GM19238 (cell line): ENCODE measurements around the gene EFTUD2.
A peak's percentile ranks its signal among the peaks of the same experiment; 100 is the strongest.

Source experiments
- DNase-seq: peaks from one replicate; pipeline ENCODE4 v3.0.0; 2011; ENCODE audit warnings: low spot score; ENCODE audit not compliant: insufficient read length

The EFTUD2 gene

GRCh38 chr17:44887971-44888954 is 11.0 kb downstream of the EFTUD2 start:
- no peak for DNase-seq

DNA sequence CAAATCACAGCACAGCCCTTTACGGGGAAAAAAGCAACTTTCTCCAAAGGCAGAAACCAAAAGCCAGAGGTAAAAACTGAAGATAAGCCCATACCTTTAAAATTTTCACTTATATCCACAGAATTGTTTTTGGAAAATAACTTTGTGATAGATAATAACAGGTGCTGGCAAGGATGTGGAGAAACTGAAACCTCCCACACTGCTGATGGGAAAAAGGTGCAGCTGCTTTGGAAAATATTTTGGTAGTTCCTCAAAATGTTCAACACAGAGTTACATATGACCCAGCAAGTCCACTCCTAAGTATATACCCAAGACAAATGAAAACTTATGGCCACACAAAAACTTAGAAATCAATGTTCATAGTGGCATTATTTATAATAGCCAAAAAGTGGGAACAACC is 12.2 kb downstream of the EFTUD2 start:
- no peak for DNase-seq

- DNase-seq = no peak
These were observed 14.3 kb downstream of the EFTUD2 start for GRCh38 chr17:44884941-44885340.

- no peak for DNase-seq
These were observed 18.1 kb downstream of the EFTUD2 start for GRCh38 chr17:44881145-44881544.

DNA sequence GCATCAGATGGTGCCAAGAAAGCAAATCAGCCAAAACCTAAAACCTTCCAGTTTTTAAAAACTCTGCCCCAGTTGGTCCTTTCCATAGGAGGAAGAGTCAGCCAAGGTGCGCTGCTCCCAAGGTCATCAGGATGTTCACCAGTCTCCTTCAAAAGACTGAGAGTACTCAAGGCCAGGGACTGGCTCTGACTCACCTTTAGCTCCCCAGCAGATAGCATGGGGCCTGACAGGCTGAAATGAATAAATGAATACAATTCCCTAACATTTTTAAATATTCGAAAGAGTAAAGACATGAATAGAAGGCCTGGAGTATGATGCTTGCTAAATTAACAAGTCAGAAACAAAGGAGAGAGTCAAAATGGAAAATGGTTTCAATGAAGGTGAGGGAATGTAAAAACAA is 19.2 kb downstream of the EFTUD2 start:
- DNase-seq = no peak

DNA sequence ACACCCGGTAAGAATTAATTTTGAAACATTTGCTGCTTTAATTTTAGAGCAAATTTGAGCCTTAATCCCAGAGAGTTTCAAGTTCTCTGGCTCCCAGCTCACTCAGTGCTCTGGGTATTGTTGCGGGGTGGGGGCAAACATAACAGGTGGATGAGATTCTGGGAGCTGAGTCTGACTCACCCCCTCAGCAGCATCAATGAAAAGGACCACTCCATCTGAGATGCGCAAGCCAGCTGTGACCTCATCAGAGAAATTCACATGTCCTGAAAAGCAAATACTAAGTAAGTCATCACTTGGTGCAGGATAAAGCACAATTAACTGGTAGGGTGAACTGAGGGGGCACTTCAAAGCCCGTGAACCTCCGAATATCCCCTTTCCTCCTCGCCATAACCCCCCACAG is 19.9 kb downstream of the EFTUD2 start:
- no peak for DNase-seq

- DNase-seq = no peak
These were observed 20.5 kb downstream of the EFTUD2 start for GRCh38 chr17:44878627-44879221.

DNA sequence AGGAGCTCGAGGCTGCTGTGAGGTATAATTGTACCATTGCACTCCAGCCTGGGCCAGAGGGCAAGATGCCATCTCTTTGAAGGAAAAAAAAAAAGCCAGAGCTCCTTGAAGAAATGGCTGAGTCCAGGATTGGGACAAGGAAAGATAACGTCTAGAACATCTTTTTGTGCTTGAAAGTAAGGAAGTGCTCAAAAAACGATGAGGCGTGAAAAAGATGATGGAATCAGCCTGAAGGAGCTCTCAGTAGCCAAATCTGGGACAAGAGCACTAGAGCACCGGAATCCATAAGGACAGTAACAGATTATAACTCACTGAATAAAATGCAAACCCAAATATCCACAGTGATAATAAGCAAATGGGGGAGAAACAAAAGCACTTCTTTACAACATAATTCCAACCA is 22.1 kb downstream of the EFTUD2 start:
- DNase-seq = no peak

GRCh38 chr17:44875761-44876160 is 23.5 kb downstream of the EFTUD2 start:
- DNase-seq = no peak

DNA sequence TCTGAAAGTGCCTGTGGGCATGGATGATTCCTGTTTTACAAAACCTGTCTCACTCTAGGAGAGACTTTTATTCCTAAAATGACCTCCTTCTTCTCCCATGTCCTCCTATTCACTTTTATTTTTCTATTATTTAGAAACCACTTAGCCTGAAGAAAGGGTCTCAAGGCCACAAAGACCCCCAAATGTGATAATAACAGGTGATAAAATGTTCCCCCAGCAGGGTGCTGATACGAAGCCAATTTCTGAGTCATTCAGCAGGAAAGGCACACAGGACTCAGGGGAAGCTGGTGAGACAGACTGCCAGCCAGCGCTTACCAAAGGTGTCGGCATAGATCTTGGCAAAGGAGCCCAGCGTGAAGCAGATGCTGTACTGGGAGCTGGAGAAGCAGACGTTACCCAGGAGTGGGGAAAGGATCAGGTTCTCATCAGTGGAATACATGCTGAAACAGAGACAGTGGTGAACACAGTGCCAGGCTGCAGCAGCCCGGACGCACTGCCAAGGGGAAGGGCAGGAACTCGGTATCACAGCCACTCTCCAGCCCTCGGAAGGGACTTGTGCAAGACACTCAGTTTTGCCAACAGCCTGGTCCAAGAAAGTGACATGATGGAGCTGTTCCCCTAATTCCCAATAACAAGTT is 27.0 kb downstream of the EFTUD2 start:
- DNase-seq = no peak

DNA sequence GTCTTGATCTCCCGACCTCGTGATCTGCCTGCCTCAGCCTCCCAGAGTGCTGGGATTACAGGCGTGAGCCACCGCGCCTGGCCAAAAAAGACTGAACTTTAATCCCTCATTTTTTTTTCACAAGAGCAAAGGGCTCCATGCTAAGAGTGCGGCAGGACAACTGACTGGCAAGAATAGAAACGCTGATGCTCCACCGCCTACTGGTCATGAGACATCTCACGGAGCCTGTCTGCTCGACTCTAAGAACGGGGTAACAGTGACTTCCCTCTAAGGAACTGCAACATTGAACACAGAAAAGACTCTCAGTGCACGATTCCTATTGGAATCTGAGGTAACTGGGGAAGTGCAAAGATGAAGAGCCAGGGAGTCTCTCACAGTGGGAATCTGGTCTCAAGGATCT is 27.7 kb downstream of the EFTUD2 start:
- no peak for DNase-seq

DNA sequence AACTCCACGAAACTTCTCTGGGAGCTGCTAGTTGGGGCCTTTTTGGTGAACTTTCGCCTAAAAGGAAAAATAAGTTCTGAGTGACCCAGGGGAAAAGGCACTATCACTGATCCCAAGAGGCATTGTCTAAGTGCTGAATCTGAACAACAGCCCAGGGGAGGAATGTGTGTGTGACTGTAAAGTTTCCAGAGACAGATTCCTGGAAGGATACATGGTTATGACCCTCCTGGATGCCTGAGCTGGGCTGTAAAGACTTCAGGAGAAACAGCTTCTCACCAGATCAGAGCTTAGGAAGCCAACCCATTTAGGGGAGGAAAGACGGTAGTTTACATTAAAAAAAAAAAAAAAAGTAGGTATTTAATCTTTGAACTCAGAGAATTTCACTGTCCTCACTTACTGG is 31.4 kb downstream of the EFTUD2 start:
- DNase-seq = no peak

GRCh38 chr17:44865931-44866330 is 33.3 kb downstream of the EFTUD2 start:
- DNase-seq = no peak

GRCh38 chr17:44865231-44865660 is 34.0 kb downstream of the EFTUD2 start:
- peak; percentile 59 for DNase-seq

- no peak for DNase-seq
These were observed 34.4 kb downstream of the EFTUD2 start for GRCh38 chr17:44864831-44865230.

GRCh38 chr17:44863061-44863918 is 36.0 kb downstream of the EFTUD2 start:
- no peak for DNase-seq

DNA sequence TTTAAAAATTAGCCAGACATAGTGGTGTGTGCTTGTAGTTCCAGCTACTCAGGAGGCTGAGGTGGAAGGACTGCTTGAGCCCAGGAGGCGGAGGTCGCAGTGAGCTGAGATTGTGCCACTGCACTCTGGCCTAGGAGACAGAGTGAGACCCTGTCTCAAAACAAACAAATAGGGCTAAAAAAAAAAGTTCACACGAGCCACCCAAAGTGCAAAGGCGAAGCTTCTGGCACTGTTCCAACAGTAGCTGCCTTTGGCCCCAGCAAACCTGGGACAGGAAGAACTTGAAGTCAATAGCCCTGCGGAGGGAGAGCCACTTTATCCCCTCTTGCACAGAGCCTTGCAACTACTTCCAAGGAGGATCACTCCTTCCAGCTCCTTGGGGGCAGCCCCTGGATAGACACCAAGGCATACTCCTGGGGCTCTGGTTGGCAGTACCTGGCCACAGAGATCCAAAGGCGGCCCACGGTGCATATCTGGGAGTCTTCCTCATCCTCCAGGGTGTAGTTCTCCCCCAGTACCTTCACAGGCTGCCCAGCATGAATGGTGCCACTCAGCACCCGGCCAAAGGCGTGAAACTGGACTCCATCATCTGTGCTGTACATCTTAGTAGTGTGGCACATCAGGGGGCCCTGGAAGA is 36.8 kb downstream of the EFTUD2 start:
- DNase-seq = no peak

DNA sequence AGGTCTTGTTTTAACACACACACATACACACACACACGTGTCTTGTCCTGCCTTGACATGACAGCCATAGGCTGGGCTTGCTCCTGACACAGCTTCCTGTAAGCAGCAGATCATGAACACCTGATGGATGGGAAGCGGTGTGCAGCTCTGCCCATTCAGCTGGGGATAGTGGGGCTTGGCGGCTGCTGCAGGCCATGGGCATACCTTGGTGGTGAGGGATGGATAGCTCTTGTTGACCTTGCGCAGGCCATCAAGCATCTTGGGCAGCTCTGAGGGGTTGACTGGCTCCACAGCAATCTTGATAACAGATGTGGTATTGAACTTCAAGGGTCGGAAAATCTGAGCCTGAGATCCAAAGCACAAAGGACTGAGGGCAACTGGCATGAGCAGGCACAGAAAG is 39.5 kb downstream of the EFTUD2 start:
- DNase-seq = no peak

- no peak for DNase-seq
These were observed 45.1 kb downstream of the EFTUD2 start for GRCh38 chr17:44854192-44854591.

GRCh38 chr17:44850612-44851011 is 48.6 kb downstream of the EFTUD2 start:
- no peak for DNase-seq

DNA sequence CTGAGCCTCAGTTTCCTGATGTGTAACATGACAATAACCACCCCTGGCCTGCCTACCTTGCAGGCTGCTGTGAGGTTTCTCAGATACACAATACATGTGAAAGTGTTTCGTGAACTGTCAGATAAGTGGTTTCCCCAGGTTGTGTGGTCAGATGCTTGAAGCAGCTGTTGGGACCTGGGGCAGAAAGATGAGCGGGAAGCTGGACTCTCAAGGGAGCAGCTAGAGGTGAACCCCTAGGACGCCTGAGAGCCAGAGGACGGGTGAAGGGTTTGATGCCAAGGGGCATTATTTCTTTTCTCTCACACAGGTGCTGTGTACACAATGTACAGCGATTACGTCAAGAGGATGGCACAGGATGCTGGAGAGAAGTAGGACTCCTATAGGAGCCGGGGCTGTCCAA is 49.2 kb downstream of the EFTUD2 start:
- DNase-seq = no peak
